NCI-H1436 treated with DMSO at 0.1 percent for 48 hours (cell line): ENCODE results near the gene KRTAP10-7.
"Not testable (repeated sequence)": the region's sequence is repeated elsewhere in the genome, so short reads cannot be mapped to it uniquely, and the experiment has no call there.

ENCODE experiments used
- DNase-seq: peaks from one replicate; lab custom pipeline; 2025; lab: John Stamatoyannopoulos, UW

The KRTAP10-7 gene

DNA sequence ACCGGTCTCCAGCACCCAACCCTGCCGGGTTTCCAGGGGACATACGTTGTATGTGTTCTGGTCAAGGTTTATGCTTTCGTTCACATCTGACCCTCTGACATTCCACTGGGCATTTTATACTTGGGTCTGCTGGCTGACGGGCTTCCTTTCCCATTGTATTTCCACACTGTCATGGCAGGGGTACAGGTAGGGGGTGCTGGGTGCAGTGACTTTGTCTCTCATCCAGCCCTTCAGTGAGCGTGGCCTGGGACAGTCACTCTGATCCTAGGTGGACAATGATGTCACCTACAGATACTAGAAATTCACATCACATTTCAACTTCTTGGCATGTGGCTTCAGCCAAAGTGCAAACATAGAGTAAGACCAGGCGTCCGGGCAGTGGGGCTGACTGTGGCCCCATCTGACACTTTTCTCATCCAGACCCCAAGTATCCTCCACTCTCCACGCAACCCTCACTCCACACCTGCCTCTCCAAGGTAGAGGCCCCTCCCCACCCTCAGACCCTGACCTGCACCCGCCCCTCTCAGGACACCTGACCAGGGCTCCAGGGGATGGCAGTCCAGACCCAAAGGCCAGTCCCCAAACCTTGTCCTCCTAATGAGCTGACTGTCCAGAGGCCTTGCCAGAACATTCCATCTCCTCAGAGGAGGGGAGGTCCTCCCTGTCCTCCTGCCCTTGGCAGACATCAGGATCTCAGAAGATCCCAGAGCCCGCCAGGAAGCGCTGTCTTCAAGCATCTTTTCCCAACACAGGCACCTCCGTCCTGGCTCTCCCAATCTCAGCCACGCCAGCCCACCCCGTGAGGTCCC lies 36.0 kb downstream of the KRTAP10-7 start:
- no peak for DNase-seq

DNA sequence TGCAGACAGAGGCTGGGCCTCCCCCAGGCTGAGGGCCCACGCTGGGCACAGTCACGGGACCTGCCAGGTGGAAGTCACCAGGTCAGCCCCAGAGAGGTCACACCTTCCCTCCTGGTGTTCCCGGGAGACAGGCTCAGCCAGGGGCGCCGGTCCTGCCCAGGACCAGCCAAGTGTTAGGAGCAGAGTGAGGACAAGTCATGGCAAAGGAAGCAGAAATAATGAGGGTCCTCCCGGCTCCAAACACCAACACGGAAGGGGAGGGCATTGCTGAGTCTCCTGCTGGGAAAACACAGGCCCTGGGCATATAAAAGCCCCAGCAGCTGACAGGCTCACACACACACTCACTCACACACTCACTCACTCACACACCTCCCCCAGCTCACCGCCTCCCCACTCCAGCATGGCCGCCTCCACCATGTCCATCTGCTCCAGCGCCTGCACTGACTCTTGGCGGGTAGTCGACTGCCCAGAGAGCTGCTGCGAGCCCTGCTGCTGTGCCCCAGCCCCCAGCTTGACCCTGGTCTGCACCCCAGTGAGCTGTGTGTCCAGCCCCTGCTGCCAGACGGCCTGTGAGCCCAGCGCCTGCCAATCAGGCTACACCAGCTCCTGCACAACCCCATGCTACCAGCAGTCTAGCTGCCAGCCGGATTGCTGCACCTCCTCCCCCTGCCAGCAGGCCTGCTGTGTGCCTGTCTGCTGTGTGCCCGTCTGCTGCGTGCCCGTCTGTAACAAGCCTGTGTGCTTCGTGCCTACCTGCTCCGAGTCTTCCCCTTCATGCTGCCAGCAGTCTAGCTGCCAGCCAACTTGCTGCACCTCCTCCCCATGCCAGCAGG lies 36.8 kb downstream of the KRTAP10-7 start, which contains the start of gene KRTAP10-10:
Gene KRTAP10-10 (plus strand): TSS at position 339 of the 833 bp plus-strand sequence. CDS start 62 bp downstream, at position 401.
- no peak for DNase-seq

DNA sequence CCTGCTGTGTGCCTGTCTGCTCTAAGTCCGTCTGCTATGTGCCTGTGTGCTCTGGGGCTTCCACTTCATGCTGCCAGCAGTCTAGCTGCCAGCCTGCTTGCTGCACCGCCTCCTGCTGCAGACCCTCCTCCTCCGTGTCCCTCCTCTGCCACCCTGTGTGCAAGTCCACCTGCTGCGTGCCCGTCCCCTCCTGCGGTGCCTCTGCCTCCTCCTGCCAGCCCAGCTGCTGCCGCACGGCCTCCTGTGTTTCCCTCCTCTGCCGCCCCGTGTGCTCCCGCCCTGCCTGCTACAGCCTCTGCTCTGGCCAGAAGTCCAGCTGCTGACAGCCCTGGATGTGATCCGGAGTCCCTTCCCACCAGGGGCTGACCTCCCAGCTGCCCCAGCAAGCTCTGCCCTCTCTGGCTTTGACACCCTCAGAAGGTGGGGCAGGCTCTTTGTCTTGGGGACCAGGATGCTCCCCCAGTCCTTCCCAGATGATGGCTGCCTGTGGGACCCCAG lies 37.5 kb downstream of the KRTAP10-7 start:
- not testable (repeated sequence) for DNase-seq

DNA sequence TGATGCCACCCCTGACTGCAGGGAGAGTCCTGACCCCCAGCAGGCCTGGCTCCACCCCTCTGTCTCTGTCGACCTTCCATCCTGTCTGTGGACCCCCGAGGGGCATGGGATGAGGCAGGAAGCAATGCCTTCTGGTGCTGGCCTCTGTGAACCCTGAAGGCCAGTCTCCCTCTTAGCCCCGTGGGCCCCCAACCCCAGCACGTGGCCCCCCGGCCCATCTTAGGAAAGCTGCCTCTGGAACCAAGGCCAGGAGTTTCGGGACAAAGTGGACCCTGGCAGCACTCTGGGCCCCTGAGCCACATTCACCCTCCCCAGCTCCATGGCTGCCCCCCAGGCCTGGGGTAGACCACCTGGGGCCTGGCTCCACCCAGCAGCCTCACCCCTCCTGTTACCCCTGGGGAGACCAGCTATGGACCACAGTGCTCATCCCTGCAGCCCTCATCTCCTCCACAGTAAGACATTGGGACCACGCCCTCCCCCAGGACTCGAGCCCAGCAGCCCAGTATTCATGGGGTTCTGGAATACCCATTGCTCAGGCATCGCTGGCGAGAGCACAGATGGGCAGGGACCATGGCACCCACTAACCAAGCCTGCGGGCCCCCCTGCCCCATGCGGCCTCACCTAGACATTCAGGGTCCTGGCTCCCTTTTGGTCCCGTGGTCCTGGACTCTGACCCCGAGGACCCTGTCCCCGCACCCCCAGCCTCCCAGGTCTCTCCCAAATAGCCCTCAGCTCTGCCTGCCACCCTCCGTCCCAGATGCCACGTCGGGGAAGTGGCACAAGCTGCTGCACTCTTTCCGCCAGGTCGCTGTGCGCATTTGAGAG lies 38.3 kb downstream of the KRTAP10-7 start:
- DNase-seq, result not testable (repeated sequence)

DNA sequence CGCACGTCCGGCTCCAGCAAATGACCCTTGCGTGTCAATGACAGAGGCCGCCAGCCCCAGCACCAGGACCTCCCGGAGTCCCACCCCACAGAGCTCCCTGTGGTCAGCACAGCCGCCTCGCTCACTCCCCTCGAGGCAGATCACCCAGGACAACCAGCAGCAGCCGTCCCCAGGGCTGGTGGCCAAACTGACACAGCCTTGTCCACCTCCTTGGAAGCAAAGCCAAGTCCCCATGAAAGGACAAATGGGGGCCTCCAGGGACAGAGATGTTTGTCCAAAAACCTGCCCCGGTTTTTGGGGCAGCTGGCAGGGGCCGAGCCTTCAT lies 38.9 kb downstream of the KRTAP10-7 start:
- no peak for DNase-seq

DNA sequence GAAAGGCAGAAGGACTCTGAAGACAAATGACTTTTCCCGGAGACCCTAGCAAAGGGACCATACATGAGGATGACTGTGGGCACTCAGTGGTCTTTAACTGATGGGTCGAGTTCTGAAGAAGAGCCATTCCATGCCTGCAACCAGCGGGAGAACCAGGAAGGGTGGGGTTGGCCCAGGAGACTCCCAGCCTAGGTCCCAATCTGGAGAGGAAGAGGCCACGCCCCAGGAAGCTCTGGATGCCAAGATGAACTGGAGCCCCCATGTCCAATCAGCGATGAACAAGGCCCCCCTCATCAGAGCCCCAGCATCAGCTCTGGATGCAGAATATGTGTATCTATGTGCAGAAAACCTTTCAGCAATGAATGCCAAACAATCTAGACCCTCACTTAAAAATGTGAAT lies 40.4 kb downstream of the KRTAP10-7 start:
- DNase-seq, result no peak

DNA sequence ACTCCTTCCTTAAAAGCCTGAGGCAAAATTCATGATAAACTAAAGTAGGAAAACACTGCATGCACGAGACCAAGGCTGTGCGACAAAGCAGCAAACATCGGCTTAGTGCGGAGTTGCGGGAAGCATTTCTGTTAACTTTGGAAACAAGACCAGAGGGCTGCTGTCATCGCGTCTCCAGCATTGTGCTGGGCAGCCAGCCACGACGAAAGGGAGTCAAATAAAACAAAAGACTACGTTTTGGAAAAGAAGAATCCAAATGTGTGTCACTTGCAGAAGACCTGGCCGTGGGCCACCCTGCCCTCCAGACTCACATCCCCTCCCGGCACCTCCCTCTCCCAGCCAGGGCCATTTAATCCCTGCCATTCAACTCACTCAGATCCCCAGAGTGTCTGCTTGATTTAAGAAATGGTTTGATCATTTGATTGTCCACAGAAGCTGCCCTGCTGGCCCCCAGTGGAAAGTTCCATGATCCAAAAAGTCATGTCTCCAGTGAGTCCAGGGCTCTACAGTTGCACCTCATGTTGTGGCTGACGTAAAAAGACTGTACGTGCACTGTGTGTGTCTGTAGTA lies 43.4 kb downstream of the KRTAP10-7 start:
- no peak for DNase-seq

DNA sequence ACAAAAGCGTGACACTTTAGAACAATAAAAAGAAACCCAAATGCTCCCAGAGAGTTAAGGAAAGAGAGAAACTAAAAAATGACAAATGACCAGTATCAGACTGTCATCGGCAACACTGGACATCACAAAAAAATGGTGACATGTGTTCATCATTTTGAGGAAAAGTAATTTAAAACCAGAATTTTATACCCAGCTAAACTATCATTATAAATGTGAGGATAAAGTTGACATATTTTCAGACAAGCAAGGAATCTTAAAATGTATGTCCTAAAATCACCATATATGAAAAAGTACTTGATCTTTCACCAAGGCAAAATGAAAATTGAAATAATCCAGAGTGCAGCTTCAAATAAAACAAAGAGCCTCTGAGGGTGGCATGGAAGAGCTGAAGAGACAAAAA lies 44.5 kb downstream of the KRTAP10-7 start:
- no peak for DNase-seq

DNA sequence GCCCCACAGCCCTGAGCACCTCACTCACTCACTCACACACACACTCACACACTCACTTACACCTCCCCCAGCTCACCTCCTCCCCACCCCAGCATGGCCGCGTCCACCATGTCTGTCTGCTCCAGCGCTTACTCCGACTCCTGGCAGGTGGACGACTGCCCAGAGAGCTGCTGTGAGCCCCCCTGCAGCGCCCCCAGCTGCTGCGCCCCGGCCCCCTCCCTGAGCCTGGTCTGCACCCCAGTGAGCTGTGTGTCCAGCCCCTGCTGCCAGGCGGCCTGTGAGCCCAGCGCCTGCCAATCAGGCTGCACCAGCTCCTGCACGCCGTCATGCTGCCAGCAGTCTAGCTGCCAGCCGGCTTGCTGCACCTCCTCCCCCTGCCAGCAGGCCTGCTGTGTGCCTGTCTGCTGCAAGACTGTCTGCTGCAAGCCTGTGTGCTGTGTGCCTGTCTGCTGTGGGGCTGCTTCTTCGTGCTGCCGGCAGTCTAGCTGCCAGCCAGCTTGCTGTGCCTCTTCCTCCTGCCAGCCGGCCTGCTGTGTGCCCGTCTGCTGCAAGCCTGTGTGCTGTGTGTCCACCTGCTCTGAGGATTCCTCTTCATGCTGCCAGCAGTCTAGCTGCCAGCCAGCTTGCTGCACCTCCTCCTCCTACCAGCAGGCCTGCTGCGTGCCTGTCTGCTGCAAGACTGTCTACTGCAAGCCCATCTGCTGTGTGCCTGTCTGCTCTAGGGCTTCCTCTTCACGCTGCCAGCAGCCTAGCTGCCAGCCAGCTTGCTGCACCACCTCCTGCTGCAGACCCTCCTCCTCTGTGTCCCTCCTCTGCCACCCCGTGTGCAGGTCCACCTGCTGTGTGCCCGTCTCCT lies 46.2 kb downstream of the KRTAP10-7 start, which contains the start of gene KRTAP10-11:
Gene KRTAP10-11 (plus strand): TSS at position 49 of the 856 bp plus-strand sequence. CDS start 45 bp downstream, at position 94.
- DNase-seq, result not testable (repeated sequence)

DNA sequence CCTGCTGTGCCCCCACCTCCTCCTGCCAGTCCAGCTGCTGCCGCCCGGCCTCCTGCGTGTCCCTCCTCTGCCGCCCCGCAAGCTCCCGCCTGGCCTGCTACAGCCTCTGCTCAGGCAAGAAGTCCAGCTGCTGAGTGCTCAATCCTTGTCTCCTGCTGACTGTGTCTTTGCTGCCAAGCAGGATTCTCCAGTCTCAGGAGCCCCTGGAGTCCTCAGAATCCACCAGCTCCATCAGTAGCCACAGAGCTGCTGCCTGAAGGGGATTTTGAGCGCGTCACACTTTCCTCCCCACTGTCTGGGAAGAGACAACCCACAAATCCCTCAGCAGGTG lies 46.8 kb downstream of the KRTAP10-7 start:
- DNase-seq, result no peak

DNA sequence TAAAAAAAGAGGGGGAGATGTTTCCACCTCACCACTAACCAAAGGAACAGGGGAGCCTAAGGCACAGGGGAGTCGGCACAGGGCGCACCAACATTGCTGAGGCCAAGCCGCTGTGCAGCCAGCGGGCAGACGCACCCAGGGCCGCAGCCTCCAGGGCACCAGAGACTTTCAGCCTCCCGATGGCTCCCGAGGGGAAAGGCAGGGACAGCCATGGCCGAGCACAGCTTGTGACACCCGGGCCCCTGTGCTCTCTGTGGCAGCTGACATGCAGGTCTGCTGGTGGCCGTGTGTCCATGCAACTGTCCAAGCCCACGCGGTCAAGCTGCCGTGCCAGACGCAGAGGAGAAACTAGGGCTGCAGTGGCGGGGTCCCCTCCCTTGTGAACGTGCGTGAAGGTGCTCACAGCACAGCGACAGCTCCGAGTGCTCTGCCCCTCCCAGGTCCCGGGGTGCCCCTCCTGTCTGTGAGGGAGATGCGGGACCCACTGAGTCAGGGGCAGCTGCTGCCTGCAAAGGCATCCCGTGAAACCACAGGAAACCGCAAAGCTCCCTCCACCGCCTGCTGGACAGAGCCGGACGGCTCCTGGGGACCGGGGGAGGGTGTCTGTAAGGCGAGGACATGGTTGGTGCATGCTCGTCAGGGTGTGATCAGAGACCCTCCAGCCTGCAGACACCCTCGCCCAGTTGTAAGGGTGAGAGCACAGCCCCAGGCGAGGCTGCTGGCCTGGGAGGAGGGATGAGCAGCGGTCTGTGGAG lies 48.3 kb downstream of the KRTAP10-7 start:
- DNase-seq, result no peak

DNA sequence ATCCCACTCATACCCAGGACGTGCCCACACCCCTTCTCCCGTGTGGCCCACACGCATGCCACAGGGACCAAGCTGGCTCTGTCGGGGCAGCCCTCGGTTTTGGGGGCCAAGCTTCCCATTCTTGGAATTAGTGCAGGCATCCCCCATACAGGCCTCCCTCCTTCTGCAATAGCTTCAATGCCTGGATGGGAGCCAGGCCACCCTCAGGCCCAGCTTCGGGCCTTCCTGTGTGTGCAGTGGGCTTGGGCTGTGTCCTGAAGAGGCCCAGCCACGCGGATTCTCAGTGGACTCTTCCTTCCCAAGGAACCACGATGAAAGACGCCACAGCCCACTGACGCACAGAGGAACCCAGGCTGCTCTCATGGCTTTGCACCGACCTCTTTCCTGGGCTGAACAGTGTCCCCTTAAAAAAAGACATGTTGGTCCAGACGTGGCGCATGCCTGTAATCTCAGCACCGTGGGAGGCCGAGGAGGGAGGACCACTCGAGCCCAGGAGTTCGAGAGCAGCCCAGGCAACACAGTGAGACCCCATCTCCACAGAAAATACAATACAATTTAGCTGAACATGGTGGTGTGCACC lies 49.2 kb downstream of the KRTAP10-7 start:
- DNase-seq, result no peak

DNA sequence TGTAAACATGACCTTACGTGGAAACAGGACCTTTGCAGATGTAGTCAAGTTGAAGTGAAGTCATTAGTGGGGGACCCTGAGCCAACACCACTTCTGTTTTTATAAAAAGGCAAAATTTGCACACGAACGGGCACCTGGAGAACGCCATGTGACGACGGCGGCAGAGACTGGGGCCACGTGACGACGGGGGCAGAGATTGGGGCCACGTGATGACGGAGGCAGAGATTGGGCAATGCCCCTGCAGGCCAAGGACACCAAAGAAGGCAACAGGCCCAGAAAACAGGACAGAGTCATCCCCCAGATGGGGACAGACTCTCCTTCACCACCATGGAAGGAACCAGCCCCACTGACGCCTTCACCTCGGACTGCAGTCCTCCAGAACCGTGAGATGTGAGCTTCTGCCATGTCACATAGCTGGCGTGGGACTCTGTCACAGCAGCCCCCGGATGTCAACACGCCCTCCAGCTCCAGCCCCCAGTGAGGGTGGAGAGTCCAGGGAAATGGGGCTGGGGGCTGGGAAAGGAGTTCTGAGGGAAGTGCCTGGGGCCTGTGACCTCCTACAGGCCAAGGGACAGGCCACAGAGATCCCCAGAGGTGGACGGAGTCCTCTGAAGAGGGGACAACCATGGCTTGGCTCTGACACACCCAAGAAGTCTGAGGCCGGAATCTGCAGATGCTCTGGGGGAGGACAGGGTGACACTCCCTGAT lies 50.0 kb downstream of the KRTAP10-7 start:
- no peak for DNase-seq

DNA sequence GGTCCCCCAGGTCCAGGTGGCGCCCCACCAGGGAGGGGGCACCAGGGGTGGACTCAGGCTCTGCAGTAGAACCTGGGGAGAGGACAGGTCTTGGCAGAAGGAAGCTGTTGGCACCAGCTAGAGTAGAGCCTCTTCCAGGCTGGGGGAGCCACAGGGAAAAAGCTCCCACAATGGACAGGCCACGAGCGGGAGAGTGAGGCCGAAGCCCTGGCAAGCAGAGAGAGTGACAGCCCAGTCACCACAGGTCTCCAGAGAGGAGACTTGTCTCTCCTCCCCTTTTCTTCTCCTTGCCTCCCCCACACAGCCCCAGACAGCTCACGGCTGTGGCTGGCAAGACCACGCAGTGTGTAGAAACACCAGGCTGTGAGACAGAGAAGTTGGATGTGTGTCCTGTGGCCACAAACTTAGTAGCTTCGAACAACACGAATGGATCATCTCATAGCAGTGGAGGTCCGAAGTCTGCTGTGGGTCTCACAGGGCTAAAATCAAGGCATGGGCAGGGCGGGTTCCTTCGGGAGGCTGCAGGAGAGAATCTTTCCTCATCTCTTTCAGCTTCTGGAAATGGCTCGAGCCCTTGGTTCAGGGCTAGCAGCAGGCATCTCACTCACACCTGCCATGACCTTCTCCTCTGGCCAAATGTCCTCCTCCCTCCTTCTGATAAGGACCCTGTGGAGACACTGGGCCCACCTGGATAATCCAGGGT lies 50.7 kb downstream of the KRTAP10-7 start:
- no peak for DNase-seq
